LoVo (cell line): ENCODE measurements around the gene NEURL1.
"Not testable (repeated sequence)": the region's sequence is repeated elsewhere in the genome, so short reads cannot be mapped to it uniquely, and the experiment has no call there.

ENCODE experiments used
- DNase-seq: peaks from one replicate; pipeline ENCODE4 v3.0.0-alpha.2; 2016; ENCODE audit warnings: low spot score

The NEURL1 gene

DNA sequence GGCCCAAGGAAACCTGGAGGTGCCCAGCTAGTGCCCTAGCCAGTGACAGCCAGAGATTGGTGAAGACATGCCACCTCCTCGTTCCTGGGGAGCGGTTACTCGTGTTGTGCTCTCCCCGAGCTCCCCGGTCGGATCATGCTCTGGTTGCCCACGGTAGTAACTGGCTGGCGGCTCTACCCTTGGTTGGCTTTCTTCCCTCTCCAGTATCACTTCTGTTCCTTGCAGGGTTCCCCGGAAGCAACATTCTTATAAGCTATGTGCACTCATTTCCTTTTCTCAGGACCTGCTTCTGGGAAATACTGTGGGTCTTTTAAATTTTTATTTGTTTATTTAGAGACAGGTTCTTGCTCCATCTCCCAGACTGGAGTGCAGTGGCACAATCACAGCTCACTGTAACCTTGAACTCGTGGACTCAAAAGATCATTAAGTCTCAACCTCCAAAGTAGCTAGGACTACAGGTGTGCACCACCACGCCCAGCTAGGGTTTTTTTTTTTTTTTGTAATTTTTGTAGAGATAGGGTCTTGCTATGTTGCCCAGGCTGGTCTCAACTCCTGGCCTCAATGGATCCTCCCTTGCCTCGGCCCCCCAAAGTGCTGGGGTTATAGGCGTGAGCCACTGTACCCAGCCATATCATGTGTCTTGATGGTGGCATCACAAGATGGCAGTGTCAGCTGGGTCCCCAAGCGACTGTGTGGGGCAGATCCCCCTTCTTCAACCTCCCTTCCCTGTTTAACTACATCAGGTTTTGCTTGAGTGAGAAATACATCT is 27.9 kb upstream of the NEURL1 start:
- no peak for DNase-seq

DNA sequence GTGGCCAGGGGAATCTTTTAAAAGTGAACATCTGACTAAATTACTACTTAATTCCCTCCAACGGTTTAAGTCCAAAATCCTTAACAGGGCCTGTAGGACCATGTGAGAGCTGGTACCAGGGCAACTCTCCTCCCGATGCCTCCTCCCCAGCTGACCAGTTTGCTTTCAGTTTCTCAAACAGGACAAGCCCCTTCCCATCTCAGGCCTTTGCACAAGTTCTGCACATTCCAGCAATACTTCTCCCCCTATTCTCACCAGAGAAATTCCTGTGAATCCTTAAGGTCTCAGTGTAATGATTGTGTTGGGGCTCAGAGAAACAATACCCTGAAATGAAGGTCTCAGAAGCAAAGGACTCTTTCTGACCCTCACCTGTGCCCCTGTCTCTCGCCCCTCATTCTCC is 26.8 kb upstream of the NEURL1 start:
- DNase-seq: no peak

DNA sequence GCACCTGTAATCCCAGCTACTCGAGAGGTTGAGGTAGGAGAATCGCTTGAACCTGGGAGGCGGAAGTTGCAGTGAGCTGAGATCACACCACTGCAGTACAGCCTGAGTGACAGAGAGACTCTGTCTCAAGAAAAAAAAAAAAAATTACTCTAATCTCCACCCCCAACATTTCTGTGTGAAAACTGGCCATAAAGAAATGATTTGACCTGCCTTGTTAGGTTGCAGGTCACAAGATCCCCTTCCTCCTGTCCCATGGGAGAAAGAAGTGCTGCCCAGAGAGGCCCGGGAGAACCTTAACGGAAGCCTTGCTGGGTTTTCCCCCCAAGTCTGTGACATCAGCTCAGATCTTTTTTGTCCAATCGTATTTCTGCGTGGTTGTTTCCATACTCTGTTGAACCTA is 26.1 kb upstream of the NEURL1 start:
- DNase-seq: no peak

DNA sequence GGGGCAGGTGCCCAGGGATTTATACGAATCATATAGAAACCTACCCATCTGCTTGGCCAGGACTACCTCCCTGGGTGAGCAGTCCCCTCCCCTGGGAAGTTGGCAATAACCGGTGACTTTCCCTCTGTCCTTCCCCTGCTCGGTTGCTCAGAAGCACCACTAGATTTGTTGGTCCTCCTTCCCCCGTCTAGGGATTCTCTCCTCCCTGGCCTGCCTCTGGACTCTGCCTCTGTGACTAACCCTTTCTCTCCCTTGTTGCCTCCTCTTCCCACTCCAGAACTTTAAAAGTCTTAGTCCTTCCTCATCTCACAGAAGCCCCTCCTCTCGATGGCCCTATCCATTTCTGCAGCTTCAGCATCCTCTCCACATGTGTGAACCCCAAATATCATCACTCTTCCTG is 24.3 kb upstream of the NEURL1 start:
- no peak for DNase-seq

DNA sequence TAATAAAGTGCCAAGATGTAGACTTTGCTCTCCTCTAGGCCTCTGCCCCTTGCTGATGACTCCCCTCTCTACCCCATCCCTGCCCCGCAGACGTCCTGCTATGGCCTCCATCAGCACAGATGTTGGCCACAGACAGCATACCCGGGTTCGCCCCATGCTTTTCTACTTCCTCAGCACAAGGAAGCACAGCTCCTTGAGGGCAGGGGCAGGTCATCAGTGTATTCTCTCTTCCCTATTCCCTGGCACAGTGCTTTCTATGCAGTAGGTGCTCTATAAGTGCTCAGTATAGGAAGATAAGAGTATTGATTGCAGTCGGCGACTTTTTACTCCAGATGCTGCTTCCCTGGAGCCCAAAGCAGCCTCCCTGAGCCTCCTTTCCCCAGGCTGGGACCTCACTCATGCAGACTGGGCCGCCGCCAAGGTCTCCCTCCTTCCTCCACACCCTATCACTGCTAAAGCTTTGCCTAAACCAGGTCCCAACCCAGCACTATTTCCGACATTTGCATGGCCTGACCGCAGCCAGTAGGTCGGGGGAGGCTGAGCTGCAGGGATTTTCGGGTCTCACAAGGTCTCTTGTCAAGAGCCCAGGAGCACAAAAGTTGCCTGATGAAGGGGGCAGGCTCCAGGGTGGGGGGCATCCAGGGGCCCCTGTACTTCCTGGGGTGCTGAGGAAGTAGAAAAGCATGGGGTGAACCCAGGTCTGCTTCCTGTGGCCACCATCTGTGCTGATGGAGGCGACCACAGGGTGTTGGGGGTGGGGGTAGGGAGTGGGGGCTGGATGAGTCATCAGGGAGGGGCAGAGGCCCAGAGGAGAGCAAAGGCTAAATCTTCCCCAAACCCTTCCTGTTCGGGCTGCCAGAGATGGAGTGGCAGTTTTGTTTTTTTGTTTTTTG is 22.5 kb upstream of the NEURL1 start:
- DNase-seq: peak; percentile 28

DNA sequence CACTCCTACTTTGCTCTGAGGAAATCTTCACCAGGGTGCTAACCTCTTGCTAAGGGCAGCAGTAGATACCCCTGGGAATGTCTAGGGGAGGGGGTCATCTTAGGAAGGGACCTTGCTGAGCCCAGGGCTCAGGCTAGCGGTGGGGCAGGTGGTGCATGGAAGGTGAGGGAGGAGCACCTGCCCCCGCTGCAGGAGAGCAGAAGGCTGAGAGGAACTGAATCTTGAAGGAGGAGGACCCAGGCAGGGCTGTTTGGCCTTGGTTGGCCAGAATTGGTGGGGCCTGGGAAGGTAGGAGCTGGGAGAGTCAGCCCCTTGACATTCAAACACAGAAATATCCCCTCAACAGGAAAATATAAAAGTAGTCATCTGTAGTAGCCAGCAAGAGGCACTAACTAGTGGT is 21.5 kb upstream of the NEURL1 start:
- DNase-seq: no peak

DNA sequence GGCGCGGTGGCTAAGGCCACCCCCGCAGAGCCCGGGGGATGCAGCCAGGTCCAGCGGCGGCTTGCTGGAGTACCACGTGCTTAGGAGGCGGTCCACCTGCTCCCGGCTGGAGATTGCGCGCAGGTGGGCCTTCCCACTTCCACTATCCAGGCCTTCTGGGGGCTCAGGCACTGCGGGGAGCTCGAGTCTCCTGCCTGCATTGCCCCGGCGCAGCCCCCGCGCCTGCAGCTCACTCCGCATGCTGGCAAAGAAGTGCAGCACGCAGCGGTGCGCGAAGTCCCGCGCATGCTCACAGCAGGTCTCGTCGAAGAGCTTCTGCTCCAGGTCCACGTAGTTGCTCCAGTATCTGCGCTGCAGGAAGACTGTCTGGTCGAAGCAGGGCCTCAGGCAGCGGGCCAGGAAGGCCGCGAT is 20.2 kb upstream of the NEURL1 start:
- DNase-seq: no peak

DNA sequence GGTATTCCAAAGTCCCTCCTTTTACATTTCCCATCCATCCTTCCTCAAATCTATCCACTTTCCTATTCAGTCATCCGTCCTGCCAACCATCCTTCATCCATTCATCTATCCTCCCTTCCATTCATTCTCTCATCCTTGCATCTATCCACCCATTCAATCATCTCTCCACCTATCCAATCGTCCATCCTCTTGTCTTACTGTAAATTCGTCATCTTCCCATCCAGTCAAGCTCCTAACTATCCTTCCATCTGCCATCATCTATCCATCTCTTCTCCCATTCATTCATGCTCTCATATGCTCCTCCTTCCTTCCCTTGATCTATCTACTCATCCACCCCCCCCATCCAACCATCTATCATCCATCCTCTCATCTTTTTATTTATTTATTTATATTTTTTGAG is 19.4 kb upstream of the NEURL1 start:
- DNase-seq: no peak

DNA sequence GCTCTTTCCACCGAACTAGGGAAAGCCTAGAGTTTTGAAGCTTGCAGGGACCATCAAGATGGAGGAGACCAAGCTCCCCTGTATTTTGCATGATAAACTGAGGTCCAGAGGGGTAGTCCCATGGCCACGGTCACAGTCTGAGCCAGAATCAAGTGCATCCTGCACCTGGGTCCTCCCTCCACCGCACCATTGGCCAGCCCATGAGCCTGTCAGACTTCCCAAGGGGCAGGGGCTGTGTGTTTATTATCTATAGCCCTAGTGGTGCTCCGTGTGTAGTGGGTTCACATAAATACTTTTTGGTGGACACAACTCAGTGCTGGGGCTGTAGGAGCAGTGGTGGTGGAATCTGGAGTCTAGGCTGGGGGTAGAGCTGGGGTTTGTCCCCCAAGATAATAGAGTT is 18.1 kb upstream of the NEURL1 start:
- no peak for DNase-seq

DNA sequence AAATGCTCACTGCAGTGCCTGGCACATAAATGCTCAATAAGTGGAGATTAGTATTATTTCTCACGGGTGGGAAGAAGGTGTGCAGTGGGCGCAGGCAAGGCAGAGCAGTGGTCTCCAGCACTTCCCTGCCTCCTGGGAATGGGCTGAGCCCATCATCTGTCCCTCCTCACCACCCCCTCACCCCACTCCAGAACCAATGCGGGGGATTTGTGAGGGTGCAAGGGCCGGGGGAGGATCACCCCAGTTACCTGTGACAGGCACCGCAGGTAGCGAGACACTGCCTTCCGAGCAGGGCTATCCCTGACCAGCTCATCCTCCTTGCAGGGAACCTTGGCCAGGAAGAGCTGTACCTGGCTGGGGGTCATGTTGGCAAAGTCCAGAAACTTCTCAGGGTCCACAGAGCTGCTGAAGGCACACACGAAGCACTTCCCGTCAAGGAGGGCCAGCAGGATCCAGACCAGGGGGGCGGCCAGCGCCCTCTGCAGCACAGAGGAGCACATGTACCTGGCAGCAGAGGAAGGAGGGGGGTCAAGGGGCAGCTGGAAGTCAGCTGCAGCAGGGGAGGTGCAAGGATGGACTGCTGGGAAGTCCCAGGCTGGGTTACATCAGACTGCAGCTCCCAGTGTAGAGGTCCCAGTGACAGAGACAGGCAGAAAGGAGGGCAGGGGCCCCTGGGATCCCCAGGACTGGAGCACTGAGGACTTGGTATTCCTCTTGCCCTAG is 17.3 kb upstream of the NEURL1 start:
- no peak for DNase-seq

DNA sequence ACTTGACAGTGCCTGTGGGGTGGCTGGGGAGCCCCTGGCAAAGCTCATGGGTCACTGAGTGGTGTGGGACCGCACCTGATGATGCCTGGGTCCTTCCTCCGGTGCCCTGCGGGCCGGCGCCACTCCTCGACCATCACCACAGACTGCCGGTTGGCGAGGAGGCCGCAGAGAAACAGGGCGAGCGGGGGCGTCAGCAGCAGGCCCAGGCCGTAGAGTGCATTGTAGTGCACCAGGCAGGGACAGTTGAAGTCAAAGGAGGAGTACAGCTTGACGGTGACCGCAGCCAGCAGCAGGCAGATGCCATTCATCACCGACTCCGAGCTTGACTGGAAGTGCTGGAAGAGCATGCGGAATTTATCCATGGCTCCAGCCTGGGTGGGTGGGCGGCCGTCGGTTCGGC is 14.8 kb upstream of the NEURL1 start:
- DNase-seq: no peak

DNA sequence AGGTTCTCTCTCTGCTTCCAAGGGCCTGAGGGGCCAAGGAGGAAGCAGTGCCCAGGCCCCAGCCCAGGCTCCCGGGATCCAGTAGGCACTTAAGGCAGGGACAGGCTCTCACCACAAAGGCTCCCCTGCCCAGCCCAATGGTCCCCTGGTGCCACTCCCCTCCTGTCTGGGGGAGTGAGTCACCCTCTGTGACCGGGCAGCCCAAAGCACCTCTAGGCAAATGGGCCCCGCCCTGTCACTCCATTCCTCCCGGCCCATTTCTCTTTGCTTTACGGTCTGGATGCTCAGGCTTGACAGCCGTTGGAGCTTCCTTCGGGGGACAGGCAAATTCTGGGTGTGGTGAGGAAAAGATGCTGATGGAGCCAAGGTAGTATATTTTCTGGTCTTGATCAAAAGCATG is 14.4 kb upstream of the NEURL1 start, which contains the start of gene CALHM3:
Gene CALHM3 (minus strand): TSS at position 106 of the 400 bp plus-strand sequence. CDS start 208 bp downstream, outside the sequence.
- peak; percentile 83 for DNase-seq

DNA sequence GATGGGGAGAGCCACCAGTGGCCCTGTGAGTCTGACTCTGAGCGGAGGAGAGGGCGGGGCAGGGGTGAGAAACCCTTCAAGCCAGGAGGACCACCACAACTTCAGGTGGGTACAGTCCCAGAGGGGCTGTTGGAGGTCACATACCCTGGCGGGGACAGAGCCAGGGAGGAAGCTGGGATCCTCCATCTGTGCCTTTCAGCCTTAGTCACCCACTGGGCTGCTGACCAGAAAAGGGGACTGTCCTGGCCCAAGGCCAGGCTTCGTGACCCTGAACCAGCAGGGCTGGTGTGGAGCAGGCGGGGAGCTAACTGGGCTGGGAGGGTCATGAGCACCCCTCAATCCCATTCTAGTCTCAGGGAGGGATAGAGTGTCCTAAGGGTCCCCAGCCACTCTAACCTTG is 13.0 kb upstream of the NEURL1 start:
- peak; percentile 16 for DNase-seq

DNA sequence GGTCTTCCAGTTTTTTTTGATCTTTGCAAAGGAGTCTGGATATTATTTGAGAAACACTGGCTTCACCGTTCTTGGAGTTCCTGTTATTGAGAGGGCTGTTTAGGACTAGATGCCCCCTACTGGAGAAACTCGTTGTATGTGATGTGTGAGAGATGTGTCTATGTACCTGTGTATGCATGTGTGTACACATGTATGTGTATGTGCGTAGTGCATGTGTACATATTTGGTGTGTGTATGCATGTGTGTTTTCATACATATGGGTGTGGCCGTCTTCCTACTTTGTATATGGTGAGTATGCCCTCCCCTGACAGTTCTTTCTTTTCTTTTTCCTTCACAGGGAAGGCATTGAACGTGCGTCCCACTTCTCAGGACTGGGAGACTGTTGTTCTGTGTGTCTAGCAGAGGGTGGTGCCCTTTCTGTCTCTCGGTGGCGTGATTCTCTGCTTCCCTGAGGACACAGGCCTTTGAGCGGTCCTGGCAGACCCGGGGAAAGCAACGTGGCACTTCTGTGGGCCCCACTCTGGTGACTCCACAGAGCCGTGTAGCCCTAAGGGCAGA is 11.5 kb upstream of the NEURL1 start:
- peak; percentile 30 for DNase-seq

DNA sequence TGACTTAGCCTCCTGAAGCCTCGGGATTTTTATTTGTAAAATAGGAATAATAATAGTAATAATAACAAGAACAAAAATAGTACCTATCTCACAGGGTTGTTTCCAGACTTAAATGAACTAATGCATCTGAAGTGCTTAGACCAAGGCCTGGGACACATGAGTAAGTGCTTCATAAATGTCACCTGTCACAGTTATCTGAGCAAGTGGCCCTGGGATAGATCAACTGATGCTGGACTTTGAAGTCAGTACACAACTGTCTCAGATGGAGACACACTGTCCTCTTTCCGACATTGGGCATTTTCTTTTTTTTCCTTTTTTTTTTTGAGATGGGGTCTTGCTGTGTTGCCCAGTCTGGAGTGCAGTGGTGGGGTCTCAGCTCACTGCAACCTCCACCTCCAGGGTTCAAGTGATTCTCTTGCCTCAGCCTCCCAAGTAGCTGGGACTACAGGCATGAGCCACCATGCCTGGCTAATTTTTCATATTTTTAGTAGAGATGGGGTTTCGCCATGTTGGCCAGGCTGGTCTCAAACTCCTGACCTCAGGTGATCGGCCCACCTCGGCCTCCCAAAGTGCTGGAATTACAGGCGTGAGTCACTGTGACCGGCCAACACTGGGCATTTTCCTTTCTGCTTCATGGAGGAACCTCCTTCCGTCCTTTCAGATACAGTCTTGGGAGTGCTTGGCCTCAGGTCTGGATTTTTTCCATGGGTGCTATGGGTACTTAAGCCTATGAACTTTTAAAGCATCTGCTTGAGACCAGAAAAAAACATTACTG is 6.7 kb upstream of the NEURL1 start:
- not testable (repeated sequence) for DNase-seq

DNA sequence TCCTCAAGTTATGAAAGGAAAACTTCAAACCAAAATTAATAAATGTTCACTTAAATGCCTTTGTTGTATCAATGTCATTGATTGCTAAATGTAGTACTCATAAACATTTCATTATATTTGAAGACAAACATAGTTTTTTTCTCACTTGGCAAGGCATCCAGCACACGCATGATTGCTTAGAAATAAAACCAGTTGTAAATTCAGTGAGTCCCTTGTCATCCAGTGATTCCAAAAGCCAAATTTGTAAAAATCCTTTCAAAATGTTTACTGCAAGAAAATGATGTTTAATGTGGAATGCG is 6.1 kb upstream of the NEURL1 start:
- no peak for DNase-seq

DNA sequence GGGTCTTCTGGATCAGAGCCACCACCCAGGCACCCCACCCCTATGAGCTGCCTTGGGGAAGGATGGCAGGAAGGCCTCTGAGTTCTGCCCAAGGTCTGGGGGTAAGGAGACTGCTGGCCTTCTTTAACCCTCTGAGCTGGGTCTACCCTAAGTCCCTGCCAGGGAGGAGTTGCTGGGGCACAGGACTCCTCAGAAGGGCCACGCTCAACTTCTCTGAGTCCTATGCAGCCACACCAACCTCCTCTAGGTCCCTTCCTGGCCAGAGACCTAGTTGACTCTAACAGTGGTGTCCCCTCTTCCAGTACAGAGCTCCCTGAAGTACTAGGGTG is 2.6 kb upstream of the NEURL1 start:
- no peak for DNase-seq

DNA sequence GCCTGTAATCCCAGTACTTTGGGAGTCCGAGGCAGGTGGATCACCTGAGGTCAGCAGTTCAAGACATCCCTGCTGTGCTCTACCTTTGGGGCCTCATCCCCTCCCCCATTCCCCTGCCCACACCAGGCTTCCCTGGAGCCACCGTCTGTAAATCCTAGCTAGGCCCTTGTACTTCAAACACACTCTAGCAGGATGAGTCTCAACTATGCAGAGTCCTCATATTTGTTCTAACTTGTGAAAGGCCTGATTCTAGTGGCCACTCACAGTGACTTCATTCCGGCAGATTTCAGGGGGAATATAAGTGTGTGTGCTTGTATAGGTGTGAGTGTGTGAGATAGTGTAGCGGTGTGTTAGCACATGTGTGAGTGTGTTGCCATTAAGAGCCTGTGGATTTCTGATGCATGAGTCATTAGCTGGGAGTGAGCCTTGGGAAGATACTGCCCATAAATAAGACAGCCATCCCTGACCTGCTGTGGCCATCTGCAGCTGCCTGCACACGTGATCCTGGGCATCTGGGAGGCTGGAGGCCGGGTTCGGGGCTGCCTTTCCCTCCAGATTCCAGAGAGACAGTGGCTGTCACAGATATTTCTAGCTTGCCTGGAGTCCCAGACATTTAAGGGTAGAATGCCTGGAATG is 1.7 kb upstream of the NEURL1 start:
- peak; percentile 58 for DNase-seq

DNA sequence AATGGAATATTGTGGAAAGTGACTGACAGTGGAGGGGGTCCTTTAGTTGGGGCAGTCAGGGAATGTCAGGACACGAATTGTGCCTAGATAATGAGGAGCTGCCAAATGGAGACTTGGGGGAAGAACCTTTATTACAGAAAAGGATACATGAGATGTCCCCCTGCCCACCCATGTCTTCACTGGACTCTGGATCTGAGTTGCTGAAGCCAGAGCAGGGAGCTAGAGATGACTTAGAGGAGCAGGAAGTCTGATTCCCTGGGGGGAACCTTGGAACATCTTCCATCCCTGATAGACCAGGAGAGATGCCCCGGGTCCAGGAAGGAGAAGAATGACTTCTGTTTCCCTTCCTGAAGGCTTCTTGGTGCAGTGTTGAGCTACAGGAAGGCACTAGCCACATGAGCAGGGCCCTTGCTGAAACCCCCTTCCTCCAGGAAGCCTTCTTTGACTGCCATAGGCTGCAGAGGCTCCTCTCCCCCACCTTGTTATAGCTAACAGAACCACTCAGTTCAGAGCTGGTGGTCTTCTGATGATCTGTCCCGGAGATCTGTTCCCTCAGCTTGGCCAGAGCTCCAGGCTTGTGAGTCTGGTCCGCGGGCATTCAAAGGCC is 747 bp upstream of the NEURL1 start:
- no peak for DNase-seq

DNA sequence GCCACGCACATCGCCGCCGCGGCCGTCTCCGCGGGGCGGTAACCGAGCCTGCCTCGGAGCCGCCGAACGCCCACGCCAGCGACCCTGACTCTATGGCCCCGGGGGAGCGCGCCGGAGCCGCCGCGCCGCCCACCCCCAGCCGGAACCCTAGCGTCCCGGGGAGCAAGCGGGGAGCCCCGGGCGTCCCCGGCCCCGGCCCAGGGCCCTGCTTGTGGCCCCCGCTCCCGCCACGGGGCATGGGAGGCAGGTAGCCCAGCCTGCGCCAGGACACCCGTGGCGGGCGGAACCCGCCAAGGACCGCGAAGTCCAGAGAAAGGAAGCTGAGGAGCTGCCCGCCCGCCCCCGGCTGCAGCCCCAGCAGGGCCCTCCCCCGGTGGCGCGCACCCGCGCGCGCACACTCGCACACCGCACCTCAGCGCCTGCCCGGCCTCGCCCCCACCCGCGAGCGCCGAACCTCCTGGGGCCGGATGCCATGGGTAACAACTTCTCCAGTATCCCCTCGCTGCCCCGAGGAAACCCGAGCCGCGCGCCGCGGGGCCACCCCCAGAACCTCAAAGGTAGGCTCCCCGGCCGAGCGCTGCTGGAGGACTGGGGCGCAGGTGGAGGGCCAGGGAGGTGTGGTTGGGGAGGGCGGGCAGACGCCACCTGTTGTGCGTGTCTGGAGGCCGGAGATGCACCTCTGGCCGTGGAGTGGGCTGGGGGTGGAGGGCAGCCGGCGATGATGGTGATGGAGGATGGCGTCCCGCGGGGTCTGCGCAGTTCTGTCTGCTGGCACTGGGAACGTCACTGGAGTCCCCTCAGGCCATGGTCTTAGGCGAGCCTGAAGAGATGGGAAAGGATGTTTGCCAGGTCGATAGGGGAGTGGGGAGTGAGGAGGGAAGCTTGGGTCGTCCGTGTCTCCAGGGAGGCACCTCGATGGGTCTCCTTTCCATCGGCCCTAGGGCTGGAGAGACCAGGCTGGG is 692 bp downstream of the NEURL1 start:
- DNase-seq: no peak
